Small intestine (tissue), 7 donors: ENCODE results near the gene NR2F1-AS1. TPM values are rescaled to one million over a fixed set of nuclear protein-coding genes. Genes with fewer than 3 reads are reported as not detected.
A peak's percentile ranks its signal among the peaks of the same experiment; 100 is the strongest.

Experiments used
- DNase-seq, 2 donors: peaks; one replicate each; pipeline versions ENCODE4 v3.0.0 to v3.0.0-alpha.2; 2013
- FAIRE-seq: peaks from 2 replicates; lab custom pipeline; 2012; peaks lifted over from hg19 to GRCh38; lab: Jason Lieb, UNC
- H3K27ac ChIP-seq, 3 donors: one replicate each; pipeline ENCODE4 v1.5.1; 2013; ENCODE audit warnings: low read length in 2 of 3, mild to moderate bottlenecking in 2 of 3, control low read depth in 1 of 3, inconsistent platforms in 1 of 3, low read depth in 1 of 3, moderate library complexity in 1 of 3
- H3K27me3 ChIP-seq, 3 donors: one replicate each; pipeline ENCODE4 v1.6.1; 2013; ENCODE audit warnings: low read length in 3 of 3, inconsistent platforms in 1 of 3; ENCODE audit not compliant: control insufficient read depth in 3 of 3, insufficient read depth in 3 of 3
- H3K36me3 ChIP-seq, 3 donors: one replicate each; pipeline ENCODE4 v1.6.1; 2013; ENCODE audit warnings: low read length in 3 of 3, inconsistent platforms in 1 of 3, low read depth in 1 of 3, mild to moderate bottlenecking in 1 of 3, moderate library complexity in 1 of 3; ENCODE audit not compliant: control insufficient read depth in 3 of 3, insufficient read depth in 2 of 3
- H3K4me1 ChIP-seq, 3 donors: one replicate each; pipeline ENCODE4 v1.6.1; 2013; ENCODE audit warnings: low read length in 2 of 3, inconsistent platforms in 1 of 3, low read depth in 1 of 3, mild to moderate bottlenecking in 1 of 3, moderate library complexity in 1 of 3; ENCODE audit not compliant: control insufficient read depth in 3 of 3, insufficient read depth in 2 of 3
- H3K4me3 ChIP-seq, 3 donors: one replicate each; pipeline ENCODE4 v1.5.1; 2013; ENCODE audit warnings: low read length in 3 of 3, control low read depth in 1 of 3, inconsistent platforms in 1 of 3, low read depth in 1 of 3, mild to moderate bottlenecking in 1 of 3, moderate library complexity in 1 of 3
- H3K9me3 ChIP-seq, 2 donors: one replicate each; pipeline ENCODE4 v1.6.1; 2013; ENCODE audit warnings: low read depth in 1 of 2, low read length in 1 of 2; ENCODE audit not compliant: control insufficient read depth in 2 of 2, insufficient read depth in 1 of 2
- WGBS, 3 donors: extraction: QIAGEN DNeasy Blood & Tissue Kit; methylation state at CpG; one replicate each; pipeline ENCODE4 v1.1.7; 2013; 5-methylcytosine and 5-hydroxymethylcytosine counted together
- polyA plus RNA-seq, 4 donors: library from polyadenylated mRNA; stranded (reverse) in 3 of 4; unstranded in 1 of 4; fragments of 200-250 nt in 3 of 4; fragments of 120-200 nt in 1 of 4; gene quantifications; one replicate each; pipeline versions ENCODE4 v1.2.1 to v1.2.3, GENCODE V29; 2013
- donor health status: healthy with polysubstance abuse.
- donor health status: control.
- donor health status: control.
- donor health status: Bipolar disorder and iron deficiency.
- donor health status: healthy.

The NR2F1-AS1 gene
- polyA plus RNA-seq, 4 donors, result 0.89 to 7.0 (median 4.0) TPM

GRCh38 chr5:93588352-93589151 is 7.5 kb upstream of the NR2F1-AS1 start:
- Histone ChIP-seq H3K27ac (no peak overlapping the region), H3K9me3 (peaks cover 0 to 3% of the 10 kb centered on the region in 2 donors), H3K4me3 (peak overlapping the region in 1 of 3 donors; percentile 8), H3K4me1 (peaks cover 0 to 7% (median 3%) of the 10 kb centered on the region in 3 donors), H3K36me3 (peaks cover 0 to 7% (median 0%) of the 10 kb centered on the region in 3 donors), H3K27me3 (peaks cover 12 to 72% (median 24%) of the 10 kb centered on the region in 3 donors)
- 15 to 33% (median 20%) methylated on average over 57 to 78 of the region's 78 CpGs for WGBS, 3 donors
- FAIRE-seq (no peak), DNase-seq (no peak)

- no peak for DNase-seq
- Histone ChIP-seq H3K27ac (no peak overlapping the region), H3K4me3 (no peak overlapping the region), H3K4me1 (peaks cover 0 to 14% (median 5%) of the 10 kb centered on the region in 3 donors), H3K9me3 (peaks cover 0 to 3% of the 10 kb centered on the region in 2 donors), H3K27me3 (peaks cover 12 to 72% (median 25%) of the 10 kb centered on the region in 3 donors), H3K36me3 (peaks cover 0 to 7% (median 0%) of the 10 kb centered on the region in 3 donors)
- FAIRE-seq, result no peak
- 25 to 37% (median 30%) methylated on average over 58 to 59 of the region's 59 CpGs for WGBS, 3 donors
Measured at GRCh38 chr5:93587597-93588351, 6.8 kb upstream of the NR2F1-AS1 start.

DNA sequence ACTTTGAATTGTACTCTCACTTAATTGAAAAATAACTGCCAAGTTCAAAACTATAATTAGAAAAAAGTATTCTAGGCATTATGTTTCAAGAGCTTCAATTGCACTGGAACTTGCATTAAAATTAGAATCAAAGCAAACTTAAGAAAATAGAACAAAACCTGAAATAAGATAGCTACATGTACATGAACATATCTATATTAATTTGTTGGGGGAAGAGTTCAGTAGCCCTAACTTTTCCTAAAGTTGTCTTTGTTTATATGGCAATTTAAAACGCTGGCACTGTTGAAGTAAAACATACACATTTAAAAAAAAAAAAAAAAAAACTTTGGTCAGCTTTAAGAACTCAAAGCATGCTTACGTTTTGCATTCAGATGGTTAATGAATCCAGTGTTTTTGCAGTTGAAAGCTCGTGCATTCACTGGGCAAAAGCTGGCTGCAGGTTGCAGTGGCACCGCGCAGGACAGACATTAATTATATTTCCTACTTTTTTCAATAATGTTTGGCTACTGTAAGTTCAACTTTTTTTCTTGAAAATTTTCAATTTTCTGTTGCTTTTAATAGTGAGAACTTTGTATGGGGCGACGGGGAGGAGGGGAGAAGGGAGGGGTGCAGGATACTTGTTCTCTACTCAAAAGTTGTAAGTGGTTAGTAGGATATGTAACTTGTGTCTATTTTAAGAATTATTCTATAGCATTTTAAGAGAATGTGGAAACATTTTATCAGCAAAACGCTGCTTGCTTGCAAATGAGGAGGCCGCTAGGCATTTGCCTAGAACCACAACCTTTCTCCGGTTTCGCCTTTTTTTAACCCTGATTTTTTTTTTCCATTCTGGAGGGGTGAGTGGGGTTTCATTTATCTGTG is 5.9 kb upstream of the NR2F1-AS1 start:
- DNase-seq (no peak), FAIRE-seq (no peak)
- peaks cover 0 to 18% (median 5%) of the 10 kb centered on the region in 3 donors for H3K4me1 ChIP-seq
- peaks cover 0 to 7% (median 0%) of the 10 kb centered on the region in 3 donors for H3K36me3 ChIP-seq
- H3K4me3 ChIP-seq, result no peak overlapping the region
- H3K9me3 ChIP-seq, result peaks cover 0 to 3% of the 10 kb centered on the region in 2 donors
- H3K27me3 ChIP-seq, result peaks cover 12 to 78% (median 28%) of the 10 kb centered on the region in 3 donors
- 36 to 44% (median 36%) methylated on average over 11 of the region's 11 CpGs for WGBS, 3 donors
- H3K27ac ChIP-seq, result no peak overlapping the region

DNA sequence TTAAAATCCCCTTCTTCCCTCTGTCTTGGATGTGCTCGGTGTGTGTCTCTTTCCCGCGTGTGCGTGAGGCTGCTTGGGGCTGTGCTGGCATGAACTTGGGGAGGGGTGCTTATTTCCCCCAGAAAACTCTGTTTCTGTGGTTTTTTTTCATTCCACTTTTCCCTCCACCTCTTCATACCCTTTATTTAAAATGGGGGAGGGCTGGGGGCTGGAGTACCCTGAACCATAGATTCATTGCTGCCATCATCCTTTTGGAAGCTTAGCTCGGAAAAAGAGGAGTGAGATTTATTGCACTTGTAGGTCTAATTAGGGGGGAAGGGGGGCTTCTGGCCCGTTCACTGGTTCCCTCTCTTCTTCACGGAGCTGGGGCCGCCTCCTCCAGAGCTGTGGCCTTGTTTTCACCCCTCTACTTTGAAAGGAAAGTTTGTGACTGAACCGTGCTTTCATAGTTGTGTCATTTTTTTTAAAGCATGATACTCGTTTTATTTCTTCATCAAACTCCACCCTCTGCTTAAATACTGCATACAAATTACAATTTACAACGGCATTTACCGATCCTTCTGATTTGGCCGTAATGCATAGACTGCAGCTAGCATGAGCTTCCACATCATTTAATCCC is 4.9 kb upstream of the NR2F1-AS1 start:
- Histone ChIP-seq H3K36me3 (peaks cover 0 to 7% (median 0%) of the 10 kb centered on the region in 3 donors), H3K27me3 (peaks cover 12 to 79% (median 24%) of the 10 kb centered on the region in 3 donors), H3K9me3 (peaks cover 0 to 3% of the 10 kb centered on the region in 2 donors), H3K27ac (no peak overlapping the region), H3K4me1 (peaks cover 0 to 18% (median 5%) of the 10 kb centered on the region in 3 donors), H3K4me3 (peak overlapping the region; percentile 26 to 74 (median 50))
- DNase-seq (no peak), FAIRE-seq (no peak)
- 7 to 14% (median 12%) methylated on average over 13 of the region's 13 CpGs for WGBS, 3 donors

GRCh38 chr5:93585041-93585766 is 4.2 kb upstream of the NR2F1-AS1 start:
- FAIRE-seq (no peak), DNase-seq (no peak)
- Histone ChIP-seq H3K9me3 (peaks cover 0 to 5% of the 10 kb centered on the region in 2 donors), H3K27ac (peak overlapping the region in 1 of 3 donors; percentile 36), H3K4me1 (peaks cover 0 to 24% (median 5%) of the 10 kb centered on the region in 3 donors), H3K4me3 (peak overlapping the region; percentile 37 to 74 (median 50)), H3K27me3 (peaks cover 12 to 82% (median 28%) of the 10 kb centered on the region in 3 donors), H3K36me3 (peaks cover 0 to 7% (median 0%) of the 10 kb centered on the region in 3 donors)
- 1 to 2% (median 1%) methylated on average over 33 to 70 of the region's 70 CpGs for WGBS, 3 donors

DNA sequence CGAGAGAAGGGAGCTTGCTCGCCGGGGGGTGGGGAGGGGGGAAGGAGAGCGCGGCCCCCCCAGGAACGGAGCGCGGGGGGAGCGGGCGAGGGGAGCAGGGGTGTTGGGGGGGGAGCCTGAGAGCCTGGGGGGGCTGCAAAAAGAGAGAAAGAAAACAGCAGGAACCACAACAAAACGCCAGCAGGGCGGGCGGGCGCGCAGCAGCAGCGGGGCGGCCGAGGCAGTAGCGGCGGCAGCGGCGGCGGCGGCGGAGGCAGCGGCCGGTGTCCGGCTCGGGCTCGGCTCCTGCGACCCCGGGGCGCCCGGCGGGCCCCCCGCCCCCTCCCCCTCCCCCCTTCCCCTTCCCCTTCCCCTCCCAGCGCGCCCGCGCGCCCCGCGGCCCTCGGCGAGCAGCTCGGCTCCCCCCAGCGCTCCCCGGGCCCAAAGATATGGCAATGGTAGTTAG is 3.6 kb upstream of the NR2F1-AS1 start:
- WGBS, 3 donors, result 0 to 2% (median 1%) methylated on average over 10 to 47 of the region's 48 CpGs
- H3K9me3 ChIP-seq, result peaks cover 0 to 8% of the 10 kb centered on the region in 2 donors
- peaks cover 12 to 82% (median 29%) of the 10 kb centered on the region in 3 donors for H3K27me3 ChIP-seq
- FAIRE-seq (no peak), DNase-seq (no peak)
- peaks cover 0 to 7% (median 0%) of the 10 kb centered on the region in 3 donors for H3K36me3 ChIP-seq
- peak overlapping the region in 2 of 3 donors; percentile 37 to 74 for H3K4me3 ChIP-seq
- H3K4me1 ChIP-seq, result peaks cover 0 to 27% (median 5%) of the 10 kb centered on the region in 3 donors
- H3K27ac ChIP-seq, result no peak overlapping the region
